DMS153 treated with DMSO at 0.1 percent for 48 hours (cell line): ENCODE data around the gene ETV5.
"Not testable (repeated sequence)": the region's sequence is repeated elsewhere in the genome, so short reads cannot be mapped to it uniquely, and the experiment has no call there.

Experiments used
- DNase-seq: peaks from one replicate; lab custom pipeline; 2025; ENCODE audit not compliant: unreplicated experiment; lab: John Stamatoyannopoulos, UW

Gene ETV5

DNA sequence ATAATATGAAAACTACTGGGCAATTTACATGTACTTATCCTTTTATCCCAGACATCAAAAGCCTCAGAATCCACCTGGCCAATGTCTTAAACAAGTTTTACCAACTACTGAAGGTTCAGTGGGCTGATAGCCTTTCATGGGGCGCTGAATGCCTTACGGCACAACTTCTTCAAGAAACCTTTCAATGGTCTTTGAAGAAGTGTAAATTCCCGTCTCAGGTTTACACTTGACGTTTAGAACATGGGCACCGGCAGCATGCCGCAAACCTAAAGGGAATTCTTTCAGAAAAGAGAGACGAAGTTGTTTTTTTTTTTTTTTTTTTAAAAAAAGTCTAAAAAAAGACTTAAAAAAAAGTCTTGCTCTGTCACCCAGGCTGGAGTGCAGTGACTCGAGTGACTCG lies 39.7 kb downstream of the ETV5 start:
- no peak for DNase-seq

- no peak for DNase-seq
These were observed 40.7 kb downstream of the ETV5 start for GRCh38 chr3:186068243-186068552.

GRCh38 chr3:186067360-186068242 lies 41.3 kb downstream of the ETV5 start:
- no peak for DNase-seq

GRCh38 chr3:186060222-186060621 lies 48.7 kb downstream of the ETV5 start:
- no peak for DNase-seq

DNA sequence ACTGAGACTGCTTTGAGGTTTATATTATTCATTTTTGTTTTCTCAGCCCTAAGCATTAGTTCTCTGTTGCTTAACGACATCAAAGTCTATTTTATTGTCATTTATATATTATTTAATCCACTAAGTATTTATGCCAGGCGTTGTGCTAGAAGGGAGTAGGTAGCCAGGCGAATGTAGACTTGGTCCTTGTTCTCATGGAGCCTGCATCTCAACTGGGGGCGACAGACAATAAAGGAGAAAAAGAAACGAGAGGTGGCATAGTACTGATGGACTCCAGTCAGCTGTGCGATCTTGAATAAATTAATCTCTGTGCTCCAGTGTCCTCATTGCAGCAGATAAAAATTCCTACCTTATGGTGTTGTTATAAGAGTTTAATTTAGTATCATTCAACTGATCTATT lies 49.7 kb downstream of the ETV5 start:
- no peak for DNase-seq

DNA sequence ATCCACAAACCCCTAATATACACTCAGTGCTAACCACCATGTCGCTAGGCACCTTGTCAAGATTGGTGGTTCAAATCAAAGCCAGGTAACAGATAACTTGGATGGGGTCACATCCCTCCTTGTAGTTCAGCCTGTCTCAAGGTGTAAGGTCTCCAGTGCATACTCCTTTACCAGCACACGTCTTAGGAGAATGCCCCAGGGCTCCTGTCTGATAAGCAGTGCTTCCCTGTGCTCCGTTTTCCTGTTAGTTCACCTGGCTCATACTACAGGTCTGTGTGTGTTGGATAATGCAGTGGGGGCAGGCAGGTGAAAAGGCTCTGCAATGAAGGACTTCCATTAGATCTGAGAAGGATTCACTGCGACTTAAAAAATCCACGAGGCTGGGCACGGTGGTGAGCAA lies 50.7 kb downstream of the ETV5 start:
- no peak for DNase-seq

DNA sequence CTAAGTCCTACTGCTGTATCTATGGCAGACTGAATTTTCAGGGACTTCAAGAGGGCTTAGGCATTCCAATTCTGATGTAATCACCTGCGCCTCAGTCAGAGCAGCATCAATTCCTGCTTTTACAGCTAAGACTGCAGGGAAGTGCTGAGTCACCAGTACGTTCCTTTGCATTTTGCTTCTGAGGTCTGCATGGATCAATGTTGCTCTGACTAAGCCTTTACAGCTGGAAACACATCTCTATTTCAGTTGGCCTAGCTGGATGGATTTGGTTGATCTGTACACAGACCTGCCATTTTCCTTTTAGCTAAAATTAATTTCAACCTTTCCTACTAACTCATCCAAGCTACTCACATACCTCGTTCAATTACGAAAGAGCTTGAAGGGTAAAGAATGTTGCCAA lies 51.3 kb downstream of the ETV5 start:
- no peak for DNase-seq

GRCh38 chr3:186054792-186055352 lies 54.0 kb downstream of the ETV5 start:
- no peak for DNase-seq

DNA sequence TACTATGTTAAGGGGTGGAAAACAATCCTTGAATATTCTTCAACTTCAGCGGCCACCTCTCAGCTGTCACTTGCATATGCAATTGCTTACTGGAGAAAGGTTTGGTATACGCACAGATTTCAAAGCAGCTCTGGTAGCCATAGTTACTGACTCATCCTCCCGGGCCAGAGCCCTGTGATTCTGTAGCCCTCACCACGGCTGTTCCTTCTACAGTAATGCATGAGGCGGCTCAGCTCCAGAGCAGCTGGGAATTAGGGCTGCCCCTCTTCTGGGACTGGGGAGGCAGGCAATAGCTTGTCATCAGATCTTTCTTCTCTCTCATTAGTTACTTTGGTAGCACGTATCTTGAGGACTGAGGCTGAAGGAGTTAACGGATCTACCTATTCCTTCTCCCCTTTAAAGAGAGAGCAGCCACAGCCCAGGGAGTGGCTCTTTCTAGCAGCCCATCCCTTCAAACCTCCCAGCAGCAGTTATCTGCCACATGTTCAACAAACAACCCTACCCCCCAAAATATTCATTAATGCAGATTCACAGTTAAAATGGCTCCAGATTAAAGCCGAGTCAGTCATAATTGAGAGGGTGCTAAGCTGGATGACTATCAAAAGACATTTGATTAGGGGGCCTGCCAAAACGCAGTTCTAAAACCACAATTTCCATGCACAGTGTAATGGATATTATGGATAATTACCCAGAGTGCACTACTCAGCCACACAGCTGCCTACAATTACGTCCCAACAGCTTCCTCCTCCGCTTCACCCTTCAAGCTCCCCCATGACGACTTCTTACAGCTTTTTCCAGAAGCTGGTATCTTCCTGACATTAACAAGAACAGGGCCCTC lies 54.7 kb downstream of the ETV5 start:
- no peak for DNase-seq

DNA sequence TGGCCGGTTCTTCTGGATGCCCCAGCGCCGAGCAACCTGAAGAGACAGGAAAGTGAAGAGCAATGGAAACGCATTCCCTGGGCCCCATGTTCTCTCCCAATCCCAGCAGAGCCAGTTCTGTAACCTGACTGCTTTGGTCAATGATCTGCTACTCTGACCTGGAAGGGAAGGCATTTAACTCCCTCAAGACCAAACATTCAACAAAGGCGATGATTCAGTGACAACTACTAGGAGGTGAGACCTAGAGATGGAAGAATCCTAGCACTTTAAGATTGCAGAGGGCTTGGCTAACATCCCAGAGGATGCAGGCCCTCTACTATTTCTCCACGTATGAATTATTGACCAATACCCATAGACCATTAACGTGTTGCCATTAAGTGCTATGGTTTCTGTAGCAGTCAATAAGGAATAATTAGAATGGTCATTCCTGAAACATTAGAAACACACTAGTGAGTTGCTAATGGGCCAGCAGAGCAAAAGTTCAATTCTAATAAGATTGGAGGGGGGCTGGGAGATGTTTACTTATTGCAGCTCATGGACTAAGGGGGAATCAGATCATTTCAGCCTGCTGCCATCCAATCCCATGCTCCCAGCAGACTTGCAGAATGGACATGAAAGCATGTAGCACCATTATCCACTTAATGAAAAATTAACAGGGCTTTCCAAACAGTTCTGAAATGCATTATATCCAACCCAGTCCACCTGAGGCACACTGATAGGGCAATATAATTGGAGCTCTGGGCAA lies 56.6 kb downstream of the ETV5 start:
- DNase-seq: no peak

GRCh38 chr3:186049001-186049400 lies 59.9 kb downstream of the ETV5 start:
- no peak for DNase-seq

GRCh38 chr3:186048119-186048518 lies 60.8 kb downstream of the ETV5 start:
- no peak for DNase-seq

DNA sequence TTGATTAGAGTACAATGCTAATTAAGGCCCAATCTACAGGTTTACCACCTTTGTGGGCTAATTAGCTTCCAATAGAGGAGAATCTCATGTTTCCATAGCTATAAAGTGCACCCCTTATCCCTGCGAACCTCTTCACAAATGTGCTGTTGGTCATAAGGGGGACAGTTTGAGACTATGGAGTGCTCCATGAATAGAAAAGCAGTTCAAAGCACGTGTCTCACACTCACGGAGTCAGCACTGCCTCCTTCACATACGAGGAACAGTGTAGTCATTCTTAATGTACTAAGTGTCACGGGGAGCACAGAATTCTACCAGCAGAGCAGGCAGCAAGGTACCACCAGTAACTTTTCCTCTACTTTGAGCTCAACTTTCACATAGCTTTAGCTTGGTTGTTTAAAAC lies 62.1 kb downstream of the ETV5 start:
- DNase-seq: no peak

- DNase-seq: no peak
These were observed 63.9 kb downstream of the ETV5 start for GRCh38 chr3:186044968-186045367.

GRCh38 chr3:186044427-186044826 lies 64.5 kb downstream of the ETV5 start:
- DNase-seq: no peak

GRCh38 chr3:186042521-186043202 lies 66.2 kb downstream of the ETV5 start:
- DNase-seq: no peak

DNA sequence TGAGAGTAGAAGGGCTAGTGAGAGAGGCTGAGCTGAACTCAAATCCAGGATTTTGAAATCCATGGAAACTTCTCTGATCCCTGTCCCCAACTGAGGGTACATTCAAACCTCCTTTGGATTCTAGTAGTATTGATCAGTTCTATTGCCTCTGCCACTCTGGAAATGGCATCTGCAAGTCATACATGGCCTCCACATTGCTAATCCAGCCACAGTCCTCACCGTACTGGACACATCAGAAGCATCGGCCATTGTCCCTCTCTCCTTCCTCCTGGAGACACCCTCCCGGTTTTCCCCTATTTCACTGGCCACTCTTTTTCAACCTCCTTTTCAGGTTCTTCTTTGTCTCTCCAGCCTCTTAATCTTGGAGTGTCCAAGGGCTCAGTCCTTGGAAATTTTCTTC lies 66.9 kb downstream of the ETV5 start:
- no peak for DNase-seq

DNA sequence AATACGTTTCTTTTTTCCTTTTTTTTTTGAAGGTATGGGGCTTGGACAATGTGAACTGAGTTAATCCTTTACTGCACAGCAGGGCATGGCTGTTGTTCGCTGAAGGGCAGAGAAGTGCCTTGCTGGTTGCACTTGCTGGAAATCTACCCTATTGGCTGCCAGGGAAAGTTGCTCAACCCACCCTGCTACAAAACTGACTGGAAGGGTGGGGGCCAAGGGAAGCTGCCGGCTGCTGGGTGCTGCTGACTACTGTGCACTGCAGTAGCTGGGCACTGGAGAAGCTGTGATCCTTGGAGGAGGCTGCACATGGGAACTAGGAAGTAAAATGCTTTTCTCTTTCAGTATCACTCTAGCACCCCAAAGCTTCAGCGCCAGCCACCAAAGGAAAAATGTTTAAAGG lies 70.5 kb downstream of the ETV5 start:
- DNase-seq: no peak

DNA sequence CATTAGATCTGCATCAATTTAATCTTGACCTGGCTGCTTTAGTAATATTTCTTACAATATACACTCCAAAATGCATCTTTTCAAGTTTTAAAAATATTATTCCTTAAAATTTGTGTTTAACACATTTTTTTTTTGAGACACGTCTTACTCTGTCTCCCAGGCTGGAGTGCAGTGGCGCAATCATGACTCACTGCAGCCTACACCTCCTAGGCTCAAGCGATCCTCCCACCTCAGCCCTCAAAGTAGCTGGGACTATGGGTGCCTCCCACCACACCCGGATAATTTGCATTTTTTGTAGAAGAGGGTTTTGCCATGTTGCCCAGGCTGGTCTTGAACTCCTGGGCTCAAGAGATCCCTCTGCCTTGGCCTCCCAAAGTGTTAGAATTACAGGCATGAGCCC lies 73.6 kb downstream of the ETV5 start:
- no peak for DNase-seq

DNA sequence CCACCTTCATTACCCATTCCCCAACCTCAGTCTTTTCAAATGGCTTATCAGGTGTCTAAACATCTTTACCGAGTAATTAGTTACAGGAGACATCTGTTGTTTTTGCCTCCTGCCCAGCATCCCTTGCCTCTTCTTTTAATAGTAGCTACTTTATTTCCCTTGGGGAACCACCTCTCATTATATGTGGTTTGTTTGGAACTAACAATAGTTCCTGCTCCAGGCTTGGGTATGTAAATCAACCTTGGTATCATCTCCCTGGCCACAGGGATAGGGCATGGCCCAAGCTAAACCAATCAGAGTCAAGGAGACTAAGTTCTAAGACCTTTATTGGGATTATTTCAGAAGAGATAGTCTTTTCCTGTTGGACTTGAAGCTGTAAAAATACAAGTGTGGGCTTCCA lies 76.6 kb downstream of the ETV5 start:
- DNase-seq: no peak

DNA sequence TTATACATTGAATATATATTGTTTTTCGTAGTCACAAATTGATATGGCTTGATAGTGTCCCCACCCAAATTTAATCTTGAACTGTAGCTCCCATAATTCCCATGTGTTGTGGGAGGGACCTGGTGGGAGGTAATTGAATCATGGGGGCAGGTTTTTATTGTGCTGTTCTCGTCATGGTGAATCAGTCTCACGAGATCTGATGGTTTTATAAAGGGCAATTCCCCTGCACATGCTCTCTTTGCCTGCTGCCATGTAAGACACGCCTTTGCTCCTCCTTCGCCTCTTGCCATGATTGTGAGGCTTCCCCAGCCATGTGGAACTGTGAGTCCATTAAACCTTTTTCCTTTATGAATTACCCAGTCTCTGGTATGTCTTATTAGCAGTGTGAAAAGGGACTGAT lies 82.9 kb downstream of the ETV5 start:
- DNase-seq: not testable (repeated sequence)
